DMS53 treated with DMSO at 0.1 percent for 48 hours (cell line): ENCODE measurements around the gene MFSD12.
"Not testable (repeated sequence)": the region's sequence is repeated elsewhere in the genome, so short reads cannot be mapped to it uniquely, and the experiment has no call there.

Experiments used
- DNase-seq: peaks from one replicate; lab custom pipeline; 2025; ENCODE audit not compliant: unreplicated experiment; lab: John Stamatoyannopoulos, UW

MFSD12 gene

DNA sequence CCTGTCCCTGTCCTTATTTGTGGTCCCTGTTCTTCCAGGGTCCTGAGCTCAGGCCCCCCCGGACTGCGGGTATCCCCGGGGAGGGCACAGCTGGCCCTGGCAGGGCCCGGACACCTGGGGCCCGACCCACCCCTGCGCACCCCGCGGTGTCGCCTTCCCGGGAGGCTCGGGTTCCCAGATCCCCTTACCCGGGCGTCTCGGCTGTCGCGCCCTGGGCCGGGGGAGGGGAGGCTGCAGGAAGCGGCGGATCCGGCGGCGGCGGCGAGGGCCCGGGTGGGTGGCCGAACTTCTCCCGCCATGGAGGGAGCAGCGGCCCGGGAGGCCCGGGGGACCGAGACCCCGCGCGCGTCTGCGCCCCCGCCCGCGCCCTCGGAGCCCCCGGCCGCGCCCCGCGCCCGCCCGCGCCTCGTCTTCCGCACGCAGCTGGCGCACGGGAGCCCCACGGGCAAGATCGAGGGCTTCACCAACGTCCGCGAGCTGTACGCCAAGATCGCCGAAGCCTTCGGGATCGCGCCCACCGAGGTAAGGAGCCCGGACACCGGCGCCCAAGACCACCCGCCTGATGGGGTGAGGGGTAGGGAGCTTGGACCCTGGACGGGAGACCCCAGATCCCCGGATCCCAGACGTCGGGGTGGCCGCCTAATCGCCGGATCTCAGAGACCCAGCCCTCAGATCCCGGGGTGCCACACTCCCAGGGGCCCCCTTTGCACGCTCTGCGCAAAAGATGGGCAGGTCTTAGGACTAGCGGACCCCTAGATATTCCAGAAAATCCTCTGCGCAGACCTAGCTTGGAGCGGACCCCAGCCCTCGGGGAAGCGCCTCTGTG, 28.1 kb upstream of the MFSD12 start, which contains the start of gene GIPC3:
Gene GIPC3, plus strand, starts transcription at position 178 of the 826 bp plus-strand sequence. Its CDS starts 120 bp downstream, at position 298.
- DNase-seq = no peak

DNA sequence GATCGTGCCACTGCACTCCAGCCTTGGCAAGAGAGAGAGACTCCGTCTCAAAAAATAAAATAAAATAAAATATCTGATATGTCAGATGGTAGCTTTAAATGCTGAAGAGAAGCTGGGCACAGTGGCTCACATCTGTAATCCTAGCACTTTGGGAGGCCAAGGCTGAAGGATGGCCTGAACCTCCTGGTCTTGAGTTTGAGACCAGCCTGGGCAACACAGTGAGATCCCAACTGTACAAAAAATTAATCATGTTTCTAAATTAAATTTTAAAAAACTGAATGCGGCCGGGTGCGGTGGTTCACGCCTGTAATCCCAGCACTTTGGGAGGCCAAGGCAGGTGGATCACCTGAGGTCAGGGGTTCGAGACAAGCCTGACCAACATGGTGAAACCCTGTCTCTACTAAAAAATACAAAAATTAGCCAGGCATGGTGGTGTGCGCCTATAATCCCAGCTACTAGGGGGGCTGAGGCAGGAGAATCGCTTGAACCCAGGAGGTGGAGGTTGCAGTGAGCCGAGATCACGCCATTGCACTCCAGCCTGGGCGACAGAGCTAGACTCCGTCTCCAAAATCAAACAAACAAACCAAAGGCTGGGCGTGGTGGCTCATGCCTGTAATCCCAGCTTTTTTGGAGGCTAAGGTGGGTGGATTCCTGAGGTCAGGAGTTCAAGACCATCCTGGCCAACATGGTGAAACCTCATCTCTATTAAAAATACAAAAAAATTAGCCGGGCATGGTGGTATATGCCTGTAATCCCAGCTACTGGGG, 26.8 kb upstream of the MFSD12 start:
- not testable (repeated sequence) for DNase-seq

DNA sequence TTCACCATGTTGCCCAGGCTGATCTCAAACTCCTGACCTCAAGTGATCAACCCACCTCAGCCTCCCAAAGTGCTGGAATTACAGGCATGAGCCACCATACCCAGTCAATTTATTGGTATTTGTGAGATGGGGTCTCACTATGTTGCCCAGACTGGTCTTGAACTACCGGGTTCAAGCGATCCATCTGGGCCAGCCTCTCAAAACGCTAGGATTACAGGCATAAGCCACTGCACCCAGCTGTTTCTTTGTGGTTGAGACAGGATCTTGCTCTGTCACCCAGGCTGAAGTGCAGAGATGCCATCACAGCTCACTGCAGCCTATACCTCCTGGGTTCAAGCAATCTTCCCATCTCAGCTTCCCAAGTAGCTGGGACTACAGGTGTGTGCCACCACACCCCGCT, 24.4 kb upstream of the MFSD12 start:
- DNase-seq = not testable (repeated sequence)

DNA sequence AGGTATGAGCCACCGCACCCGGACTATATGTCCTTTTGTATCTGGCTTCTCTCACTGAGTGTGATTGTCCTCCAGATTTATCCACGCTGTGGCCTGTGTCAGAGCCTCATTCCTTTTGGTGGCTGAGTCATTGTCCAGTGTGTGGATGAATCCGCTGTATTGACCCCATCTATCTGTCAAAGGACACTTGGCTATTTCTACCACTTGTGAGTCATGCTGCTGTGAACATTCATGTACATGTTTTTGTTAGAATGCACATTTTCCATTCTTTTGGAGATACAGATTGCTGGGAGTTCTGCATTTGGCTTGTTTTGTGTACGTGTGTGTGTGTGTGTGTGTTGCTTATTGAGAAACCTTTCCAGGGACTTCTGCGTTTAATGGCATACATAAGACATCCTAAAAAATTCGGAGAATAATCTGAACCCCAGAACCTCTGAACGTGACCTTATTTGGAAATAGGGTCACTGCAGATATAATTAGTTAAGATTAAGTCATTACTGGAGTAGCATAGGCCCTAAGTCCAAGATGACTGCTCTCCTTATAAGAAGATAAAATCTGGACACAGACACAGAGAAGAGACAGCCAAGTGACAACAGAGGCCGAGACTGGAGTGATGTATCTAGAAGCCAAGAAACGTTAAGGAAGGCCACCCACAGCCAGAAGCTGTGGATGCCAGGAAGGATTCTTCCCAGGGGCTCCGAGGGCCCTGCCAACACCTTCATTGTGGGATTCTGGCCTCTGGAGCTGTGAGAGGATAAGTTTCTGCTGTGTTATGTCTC, 23.0 kb upstream of the MFSD12 start:
- no peak for DNase-seq

DNA sequence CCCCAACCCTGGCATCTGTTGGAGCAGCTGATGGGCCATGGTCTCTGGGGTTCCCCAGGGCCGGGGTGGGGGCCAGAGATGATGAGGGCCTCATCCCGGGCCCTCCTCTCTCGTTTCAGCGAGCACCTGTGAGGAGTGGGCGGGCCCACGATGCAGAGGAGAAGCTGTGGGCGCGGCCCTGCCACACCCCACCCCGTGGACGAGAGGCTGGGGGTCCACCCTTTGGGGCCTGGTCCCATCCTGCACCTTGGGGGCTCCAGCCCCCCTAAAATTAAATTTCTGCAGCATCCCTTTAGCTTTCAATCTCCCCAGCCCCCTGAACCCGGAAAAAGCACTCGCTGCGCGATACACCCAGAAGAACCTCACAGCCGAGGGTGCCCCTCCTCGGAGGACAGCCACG, 21.0 kb upstream of the MFSD12 start:
- DNase-seq = no peak

DNA sequence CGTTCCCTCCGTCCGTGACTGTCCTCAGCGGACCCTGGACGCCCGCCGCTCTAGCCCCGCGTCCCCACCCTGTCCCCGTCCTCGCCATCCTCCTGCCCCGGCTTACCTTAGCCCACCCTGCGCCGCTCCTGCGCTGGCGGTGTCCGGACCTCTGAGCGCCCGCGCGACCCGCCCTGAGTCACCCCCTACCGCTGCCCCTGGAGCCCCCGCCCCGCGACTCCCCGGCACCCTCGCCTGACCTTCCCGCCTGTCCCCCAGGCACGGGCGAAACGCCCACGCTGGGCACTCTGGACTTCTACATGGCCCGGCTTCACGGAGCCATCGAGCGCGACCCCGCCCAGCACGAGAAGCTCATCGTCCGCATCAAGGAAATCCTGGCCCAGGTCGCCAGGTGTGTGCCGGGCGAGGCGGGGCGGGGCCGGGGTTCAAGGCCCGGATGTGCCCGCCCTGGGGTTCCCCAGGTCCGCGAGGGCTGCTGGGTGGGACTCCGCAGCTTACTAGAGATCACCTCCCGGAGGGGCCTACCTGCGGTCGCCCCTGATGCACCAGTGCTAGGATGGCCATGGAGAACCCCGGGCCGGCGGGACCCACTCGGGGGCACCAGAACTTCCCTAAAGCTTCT, 20.4 kb upstream of the MFSD12 start:
- DNase-seq = no peak

DNA sequence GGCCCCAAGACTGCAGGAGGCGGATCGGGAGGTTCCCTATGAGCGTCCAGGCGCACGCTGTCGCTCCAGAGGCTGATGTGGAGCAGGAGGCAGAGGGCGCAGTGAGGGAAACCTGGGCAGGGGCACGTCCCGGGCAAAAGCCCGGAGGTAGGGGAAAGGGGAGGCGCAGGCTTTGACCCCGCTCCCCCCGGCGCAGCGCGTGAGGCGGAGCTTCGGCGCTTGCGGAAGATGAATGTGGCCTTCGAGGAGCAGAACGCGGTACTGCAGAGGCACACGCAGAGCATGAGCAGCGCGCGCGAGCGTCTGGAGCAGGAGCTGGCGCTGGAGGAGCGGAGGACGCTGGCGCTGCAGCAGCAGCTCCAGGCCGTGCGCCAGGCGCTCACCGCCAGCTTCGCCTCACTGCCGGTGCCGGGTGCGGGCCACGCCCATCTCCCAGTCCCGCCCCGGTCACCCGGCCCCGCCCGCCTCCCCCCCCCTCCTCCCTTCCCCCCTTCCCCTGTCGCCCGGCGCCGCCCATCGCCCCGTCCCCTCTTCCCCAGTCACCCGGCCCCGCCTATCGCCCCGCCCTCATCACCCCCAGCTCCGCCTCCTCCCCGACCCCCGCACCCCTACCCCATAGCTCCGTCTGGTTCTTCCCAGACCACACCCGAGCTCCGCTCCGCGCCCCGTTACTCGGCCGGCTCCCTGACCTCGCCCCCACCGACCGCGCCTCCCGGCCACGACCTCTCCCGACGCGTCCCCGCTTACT, 19.5 kb upstream of the MFSD12 start:
- DNase-seq = no peak

DNA sequence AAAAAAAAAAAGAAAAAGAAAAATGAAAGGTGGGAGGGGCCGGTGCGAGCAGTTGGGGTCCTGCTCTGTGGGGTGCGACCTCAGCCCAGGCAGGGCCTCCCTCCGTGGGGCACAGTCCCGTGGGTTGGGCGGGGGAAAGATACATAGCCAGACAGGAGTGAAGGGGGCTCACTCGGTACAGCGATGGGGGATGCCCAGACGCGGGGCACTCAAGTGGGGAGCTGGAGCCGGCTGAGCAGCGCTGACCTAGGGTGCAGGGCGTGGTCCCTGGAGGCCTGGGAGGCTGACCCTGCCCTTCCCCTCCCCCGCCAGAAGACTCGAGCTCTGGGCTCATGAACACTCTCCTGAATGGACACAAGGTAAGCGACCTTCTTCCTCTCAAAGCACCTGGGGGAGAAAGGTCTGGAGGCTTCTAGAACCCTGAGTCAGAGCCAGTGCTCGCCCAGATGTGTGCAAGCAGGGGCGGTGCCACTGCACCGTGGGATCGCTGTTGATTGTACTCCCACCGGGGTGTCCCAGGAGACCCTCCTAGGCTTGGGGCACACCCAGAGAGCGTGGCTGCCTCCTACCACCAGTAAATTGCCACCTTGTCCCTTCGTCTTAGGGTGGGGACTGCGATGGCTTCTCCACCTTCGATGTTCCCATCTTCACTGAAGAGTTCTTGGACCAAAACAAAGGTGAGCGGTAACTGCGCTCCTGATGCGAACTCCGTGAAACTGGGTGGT, 18.7 kb upstream of the MFSD12 start:
- no peak for DNase-seq

DNA sequence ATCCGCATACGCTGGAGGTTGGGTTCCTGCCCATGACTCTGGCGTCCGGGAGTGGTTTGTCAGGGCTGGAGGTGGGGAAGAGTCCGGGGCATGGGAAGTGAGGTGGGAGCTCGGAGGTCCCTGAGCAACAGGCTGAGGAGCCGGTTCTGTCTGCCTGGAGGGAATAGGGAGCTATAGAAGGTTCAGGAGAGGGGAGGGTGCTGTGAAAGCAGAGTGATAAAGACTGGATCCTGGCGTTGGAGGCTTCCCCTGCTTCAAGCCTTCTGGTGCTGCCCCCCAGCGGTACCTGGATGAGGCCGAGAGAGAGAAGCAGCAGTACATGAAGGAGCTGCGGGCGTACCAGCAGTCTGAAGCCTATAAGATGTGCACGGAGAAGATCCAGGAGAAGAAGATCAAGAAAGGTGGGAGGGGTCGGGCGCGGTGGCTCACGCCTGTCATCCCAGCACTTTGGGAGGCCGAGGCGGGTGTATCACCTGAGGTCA, 17.9 kb upstream of the MFSD12 start:
- DNase-seq = no peak

DNA sequence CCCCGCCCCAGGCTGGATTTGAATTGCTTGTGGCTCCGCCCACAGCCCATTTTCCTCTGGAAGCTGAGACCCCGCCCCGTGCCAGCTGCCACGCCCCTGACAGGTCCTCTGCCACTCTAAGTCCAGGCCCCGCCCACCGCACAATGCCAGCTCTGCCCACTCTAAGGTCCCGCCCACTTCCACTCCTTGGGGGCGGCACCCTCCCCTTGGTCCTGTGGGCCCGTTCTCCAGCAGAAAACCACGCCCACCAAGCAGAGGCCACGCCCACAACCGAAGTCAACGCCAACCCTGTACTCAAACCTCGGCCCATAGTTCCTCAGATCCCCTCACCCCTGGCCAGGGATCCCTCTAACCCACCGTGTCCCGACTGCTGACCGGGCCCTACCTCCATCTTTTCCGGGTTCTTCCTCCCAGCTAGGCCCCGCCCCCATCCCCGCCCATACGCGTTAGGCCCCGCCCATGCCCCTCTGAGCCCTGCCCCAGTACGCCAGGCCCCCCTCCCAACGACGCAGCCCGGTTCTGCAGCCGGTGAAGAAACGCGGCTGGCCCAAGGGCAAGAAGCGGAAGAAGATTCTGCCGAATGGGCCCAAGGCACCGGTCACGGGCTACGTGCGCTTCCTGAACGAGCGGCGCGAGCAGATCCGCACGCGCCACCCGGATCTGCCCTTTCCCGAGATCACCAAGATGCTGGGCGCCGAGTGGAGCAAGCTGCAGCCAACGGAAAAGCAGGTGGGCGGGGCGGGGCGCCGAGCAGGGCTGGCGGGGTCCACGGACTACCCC, 16.7 kb upstream of the MFSD12 start:
- DNase-seq = peak; percentile 54

DNA sequence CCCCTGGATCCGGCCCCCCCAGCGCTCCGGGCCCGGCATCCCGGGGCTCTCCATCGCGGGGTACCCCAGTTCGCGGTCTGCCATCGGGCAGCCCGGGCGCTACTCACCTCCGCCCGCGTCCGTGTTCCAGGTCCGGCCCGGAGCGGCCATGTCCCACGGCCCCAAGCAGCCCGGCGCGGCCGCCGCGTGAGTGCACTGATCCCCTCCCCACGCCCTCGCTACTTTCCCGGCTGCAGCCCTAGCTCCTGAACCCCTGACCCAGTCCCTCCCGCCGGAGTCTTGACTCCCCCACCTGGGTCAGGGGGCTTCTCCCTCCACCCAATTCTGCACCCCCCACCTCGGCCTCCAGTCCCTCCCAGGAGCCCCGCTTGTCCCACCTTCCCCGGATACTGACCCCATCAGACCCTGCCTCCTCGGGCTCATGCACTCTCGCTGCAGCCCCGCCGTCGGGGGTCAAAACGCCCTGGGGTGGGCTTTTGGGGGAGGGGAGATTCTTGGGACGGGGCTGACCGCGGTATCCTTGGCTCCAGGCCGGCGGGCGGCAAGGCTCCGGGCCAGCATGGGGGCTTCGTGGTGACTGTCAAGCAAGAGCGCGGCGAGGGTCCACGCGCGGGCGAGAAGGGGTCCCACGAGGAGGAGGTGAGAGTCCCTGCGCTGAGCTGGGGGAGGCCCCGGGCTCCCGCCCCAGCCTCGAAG, 15.9 kb upstream of the MFSD12 start:
- no peak for DNase-seq

DNA sequence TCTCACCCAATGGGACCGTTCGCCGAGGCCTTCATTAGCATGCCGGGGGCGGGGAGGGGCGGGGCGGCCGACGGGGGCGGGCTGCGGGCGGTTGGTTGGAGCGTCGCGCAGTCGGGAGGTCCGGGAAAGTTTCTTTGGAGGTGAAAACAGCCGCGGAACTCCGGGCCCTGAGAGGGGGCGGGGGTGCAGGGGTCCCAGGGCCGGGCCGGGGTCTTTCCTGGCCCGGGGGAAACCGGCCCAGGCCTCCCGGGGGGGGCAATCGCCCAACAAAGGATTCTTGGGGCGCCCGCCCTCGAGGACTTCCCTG, 15.4 kb upstream of the MFSD12 start, which contains the start of gene HMG20B:
Gene HMG20B, plus strand, starts transcription at position 90 of the 307 bp plus-strand sequence. CDS start 366 bp downstream, outside the sequence.
- no peak for DNase-seq

DNA sequence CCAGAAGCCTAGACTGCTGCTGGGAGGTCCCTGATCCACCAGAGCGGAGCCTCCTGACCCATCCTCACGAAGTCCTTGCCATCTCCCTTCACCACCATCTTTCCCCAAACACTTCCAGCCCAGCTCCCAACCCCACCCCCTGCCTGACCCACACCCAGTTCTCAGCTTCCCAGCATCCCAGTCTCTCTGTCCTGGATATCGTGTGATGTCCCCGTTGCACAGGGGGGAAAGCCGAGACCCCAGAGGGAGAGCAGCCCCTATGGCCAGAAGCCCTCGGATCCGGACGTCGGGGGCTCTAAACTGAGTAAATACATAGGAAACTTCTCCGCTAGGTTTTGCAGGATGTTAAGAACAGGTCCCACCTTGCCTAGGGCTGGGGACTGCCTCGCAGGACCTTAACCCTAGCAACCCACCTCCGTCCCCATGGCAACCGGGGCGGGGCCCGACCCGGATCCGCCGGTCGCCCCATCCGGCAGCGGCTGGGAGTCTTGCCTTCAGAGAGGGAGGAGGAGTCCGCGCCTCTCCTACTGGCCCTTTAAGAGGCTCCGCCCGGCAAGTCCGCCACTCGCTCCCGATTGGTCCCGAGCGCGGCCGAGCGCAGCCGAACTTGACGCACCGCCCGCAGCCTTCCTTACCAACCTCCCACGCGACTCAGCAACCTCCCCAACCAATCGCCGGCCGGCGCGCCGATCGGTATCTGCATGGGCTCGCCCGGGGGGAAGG, 14.9 kb upstream of the MFSD12 start:
- DNase-seq = peak; percentile 92

DNA sequence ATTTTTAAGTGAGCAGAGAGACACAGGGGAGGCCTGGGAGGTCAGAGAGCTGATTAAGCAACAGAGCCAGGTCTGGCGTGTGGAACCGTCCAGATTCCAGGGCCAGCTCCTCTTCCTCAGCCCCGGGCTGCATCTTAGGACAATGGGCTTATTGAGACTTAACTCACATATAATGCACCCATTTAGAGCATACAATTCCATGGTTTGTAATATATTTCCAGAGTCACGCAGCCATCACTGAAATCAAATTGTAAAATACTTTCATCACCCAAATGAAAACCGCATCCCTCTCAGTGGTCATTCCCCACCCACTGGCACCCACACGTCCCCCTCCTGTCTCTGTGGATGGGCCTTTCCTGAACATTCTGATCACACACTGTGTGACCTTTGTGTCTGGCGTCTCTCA, 13.2 kb upstream of the MFSD12 start:
- no peak for DNase-seq

DNA sequence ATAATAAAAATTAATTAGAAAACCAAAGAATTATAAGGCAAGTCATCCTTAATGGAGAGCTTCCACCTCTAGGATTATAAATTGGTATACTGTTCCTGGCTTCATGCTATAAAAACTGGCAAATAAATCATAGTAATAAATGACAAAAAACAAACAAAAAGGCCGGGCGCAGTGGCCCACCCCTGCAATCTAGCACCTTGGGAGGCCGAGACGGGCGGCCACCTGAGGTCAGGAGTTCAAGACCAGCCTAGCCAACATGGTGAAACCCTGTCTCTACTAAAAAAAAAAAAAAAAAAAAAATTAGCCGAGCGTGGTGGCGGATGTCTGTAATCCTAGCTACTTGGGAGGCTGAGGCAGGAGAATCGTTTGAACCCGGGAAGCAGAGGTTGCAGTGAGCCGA, 12.7 kb upstream of the MFSD12 start:
- not testable (repeated sequence) for DNase-seq

DNA sequence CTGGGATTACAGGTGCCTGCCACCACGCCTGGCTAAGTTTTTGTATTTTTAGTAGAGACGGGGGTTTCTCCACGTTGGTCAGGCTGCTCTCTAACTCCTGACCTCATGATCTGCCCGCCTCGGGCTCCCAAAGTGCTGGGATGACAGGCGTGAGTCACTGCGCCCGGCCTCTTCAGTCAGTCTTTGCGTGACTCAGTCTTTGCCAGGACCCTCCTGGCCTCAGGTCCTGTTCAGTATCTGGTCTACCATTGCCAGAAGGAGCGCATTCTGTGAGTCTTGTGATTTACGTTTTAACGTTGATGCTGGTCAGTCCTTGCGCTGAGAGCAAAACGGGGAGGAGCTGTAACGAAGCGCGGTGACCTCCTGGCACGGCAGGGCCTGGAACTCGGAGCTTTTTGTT, 7.8 kb upstream of the MFSD12 start:
- no peak for DNase-seq

DNA sequence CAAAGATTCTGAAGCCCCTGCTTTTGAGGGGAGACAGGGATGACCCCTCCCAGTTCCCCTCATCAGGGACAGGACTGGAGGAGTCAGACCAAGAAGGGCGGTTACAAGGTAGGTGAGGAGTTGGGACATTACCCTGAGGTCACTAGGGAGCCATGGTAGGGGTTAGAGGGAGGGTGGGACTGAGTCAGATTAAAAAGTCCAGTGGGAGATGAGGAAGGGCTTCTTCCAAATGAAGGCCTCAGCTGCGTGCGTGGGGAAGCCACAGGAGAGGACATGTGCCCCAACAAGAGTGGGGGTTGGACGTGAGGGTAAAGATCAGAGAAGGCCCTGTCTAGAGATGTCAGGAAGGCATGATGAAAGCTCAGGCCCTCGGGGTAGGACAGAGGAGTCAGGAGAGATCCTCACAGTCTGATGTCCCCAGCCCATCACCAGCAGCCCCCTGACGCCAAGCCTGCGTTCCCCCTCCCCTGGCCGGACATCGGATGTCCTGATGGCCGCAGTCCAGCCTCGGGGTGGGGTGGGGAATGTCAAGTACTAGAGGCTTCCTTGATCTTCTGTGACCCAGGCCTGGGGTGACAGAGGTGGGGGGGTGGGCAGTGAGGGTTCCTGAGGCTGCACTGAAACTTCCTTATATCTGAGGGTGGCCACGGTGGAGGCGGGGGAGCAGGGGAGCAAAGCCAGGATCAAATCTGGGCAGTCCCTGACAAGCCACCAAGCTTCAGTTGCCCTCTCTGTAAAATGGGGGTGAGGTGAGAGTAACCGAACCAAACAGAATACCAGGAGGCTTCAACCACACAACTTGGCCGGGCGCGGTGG, 6.5 kb upstream of the MFSD12 start:
- DNase-seq = no peak
